Nephron progenitor cell (in vitro differentiated cells): ENCODE measurements around the gene CD300LF.
A peak's percentile ranks its signal among the peaks of the same experiment; 100 is the strongest.

ENCODE experiments used
- DNase-seq: peaks from one replicate; pipeline ENCODE4 v3.0.0; 2021
- H3K27ac Mint-ChIP-seq: 2 replicates; pipeline ENCODE4 v1.8.0; 2021; ENCODE audit warnings: mild to moderate bottlenecking, moderate library complexity, mixed read lengths
- H3K27me3 Mint-ChIP-seq: 2 replicates; pipeline ENCODE4 v1.8.0; 2021; ENCODE audit warnings: mild to moderate bottlenecking, low read depth, mixed read lengths; ENCODE audit not compliant: poor library complexity
- H3K36me3 Mint-ChIP-seq: 2 replicates; pipeline ENCODE4 v1.8.0; 2021; ENCODE audit warnings: low read depth, mixed read lengths
- H3K4me1 Mint-ChIP-seq: 2 replicates; pipeline ENCODE4 v1.8.0; 2021; ENCODE audit warnings: mixed read lengths
- H3K4me3 Mint-ChIP-seq: 2 replicates; pipeline ENCODE4 v1.8.0; 2021; ENCODE audit warnings: mild to moderate bottlenecking, moderate library complexity, mixed read lengths
- H3K9me3 Mint-ChIP-seq: 2 replicates; pipeline ENCODE4 v1.8.0; 2021; ENCODE audit warnings: mild to moderate bottlenecking, moderate library complexity, mixed read lengths
- TF ChIP-seq, protein P1 (sequence below): fragments of 200-600 bp; sonication (generic); IDR thresholded peaks from 2 replicates; pipeline ENCODE4 v1.5.0; 2021; ENCODE audit warnings: antibody characterized with exemption

Gene CD300LF

DNA sequence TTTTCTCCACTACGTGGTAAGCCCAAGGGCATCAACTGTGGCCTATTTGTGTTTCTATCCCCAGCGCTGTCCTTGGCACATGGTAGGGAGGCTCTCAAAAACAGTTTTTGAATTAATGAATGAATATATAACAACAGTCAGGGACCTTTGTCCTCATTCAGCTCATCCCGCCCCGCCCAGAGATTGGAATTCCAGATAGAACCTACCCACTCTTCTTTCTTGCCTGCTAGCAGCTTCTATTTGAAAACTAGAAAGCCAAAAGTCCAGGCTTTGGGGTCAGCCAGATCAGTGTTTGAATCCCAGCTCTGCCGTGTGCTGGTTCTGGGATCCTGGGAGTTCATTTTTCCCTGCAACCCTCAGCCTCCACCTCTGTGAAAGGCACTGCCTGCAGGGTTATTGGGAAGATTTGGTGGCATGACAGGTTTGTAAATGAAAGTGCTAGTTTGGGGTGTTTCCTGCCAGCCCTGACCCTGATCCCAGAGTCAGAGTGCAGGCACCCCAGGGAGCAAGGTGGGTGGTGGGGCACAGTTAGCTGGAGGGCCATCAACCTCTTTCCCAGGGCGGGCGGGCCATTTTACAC, 40.2 kb upstream of the CD300LF start:
- H3K9me3 Mint-ChIP-seq = no peaks in the 10 kb centered on the region
- no peak overlapping the region for H3K27ac Mint-ChIP-seq
- DNase-seq = no peak
- H3K27me3 Mint-ChIP-seq = peaks cover 3% of the 10 kb centered on the region
- peaks cover 10% of the 10 kb centered on the region for H3K36me3 Mint-ChIP-seq
- TF ChIP-seq, protein P1, sequence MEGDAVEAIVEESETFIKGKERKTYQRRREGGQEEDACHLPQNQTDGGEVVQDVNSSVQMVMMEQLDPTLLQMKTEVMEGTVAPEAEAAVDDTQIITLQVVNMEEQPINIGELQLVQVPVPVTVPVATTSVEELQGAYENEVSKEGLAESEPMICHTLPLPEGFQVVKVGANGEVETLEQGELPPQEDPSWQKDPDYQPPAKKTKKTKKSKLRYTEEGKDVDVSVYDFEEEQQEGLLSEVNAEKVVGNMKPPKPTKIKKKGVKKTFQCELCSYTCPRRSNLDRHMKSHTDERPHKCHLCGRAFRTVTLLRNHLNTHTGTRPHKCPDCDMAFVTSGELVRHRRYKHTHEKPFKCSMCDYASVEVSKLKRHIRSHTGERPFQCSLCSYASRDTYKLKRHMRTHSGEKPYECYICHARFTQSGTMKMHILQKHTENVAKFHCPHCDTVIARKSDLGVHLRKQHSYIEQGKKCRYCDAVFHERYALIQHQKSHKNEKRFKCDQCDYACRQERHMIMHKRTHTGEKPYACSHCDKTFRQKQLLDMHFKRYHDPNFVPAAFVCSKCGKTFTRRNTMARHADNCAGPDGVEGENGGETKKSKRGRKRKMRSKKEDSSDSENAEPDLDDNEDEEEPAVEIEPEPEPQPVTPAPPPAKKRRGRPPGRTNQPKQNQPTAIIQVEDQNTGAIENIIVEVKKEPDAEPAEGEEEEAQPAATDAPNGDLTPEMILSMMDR = no peak
- peak overlapping the region; percentile 34 for H3K4me3 Mint-ChIP-seq
- peaks cover 68% of the 10 kb centered on the region for H3K4me1 Mint-ChIP-seq

DNA sequence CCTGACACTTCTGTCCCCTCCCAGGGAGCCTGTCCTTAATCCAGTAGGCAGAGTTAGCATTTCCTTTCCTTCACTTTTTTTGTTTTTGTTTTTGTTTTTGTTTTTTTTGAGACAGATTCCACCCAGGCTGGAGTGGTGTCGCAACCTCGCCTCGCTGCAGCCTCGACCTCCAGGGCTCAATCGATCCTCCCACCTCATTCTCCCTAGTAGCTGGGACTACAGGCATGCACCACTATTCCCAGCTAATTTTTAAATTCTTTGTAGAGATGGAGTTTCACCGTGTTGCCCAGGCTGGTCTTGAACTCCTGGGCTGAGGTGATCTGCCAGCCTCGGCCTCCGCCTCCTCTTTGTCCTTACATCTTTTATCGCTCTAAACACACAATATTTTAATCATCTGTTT, 39.7 kb upstream of the CD300LF start:
- no peak for DNase-seq
- Mint-ChIP-seq H3K27ac (no peak overlapping the region), H3K9me3 (no peaks in the 10 kb centered on the region), H3K4me3 (peak overlapping the region; percentile 64), H3K27me3 (peaks cover 3% of the 10 kb centered on the region), H3K36me3 (peaks cover 10% of the 10 kb centered on the region), H3K4me1 (peaks cover 68% of the 10 kb centered on the region)
- TF ChIP-seq, protein P1 = no peak

DNA sequence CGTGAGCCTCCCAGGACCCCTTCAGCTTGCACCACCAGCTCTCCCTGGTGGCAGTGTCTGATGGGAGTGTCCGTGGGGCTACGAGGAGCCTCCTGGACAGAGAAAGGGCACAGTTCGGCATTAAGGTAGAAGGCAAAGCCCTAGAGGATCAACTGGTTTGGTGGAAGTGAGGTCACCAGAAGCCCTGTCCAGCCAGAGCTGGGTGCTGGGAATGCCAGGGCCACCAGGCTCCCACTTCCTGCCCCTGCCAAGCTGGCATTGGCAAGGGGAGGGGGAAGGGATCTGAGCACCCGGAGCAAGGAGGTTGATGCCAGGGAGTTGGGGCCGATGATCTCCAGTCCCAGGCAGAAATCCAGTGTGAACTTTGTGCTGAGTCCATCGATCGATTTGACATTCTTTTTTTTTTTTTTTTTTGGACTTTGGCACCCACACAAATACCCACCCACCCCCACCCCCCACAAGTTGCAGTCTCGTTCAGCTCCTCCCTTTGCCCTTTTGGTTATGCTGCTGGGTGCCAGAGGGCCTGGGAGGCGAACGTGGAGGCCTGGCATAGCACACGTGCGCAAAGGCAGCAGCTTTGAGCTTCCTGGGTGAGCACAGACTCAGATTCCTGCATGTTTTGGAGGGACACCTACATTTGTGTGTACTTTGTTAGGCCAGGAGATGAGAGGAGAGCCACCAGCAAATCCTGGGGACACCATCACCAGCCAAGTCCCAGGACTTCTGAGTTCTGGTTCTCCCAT, 37.8 kb upstream of the CD300LF start:
- H3K36me3 Mint-ChIP-seq = peaks cover 10% of the 10 kb centered on the region
- peaks cover 79% of the 10 kb centered on the region for H3K4me1 Mint-ChIP-seq
- no peaks in the 10 kb centered on the region for H3K9me3 Mint-ChIP-seq
- no peak for DNase-seq
- H3K4me3 Mint-ChIP-seq = peak overlapping the region; percentile 100
- peaks cover 3% of the 10 kb centered on the region for H3K27me3 Mint-ChIP-seq
- TF ChIP-seq, protein P1 = no peak
- H3K27ac Mint-ChIP-seq = no peak overlapping the region

DNA sequence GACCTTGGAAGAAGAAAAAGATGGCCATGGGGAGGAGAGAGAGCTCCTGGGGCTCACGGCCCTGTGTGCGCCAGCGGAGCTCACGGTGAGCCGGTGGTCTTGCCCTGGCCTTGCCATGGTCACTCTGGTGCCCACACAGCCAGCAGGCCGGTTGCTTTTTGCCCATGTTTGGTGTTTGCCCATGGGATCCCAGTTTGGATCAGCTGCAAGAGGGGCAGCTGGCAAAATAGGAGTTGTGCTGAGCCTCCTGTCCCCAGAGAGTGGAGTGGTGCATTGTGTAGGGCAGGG, 37.3 kb upstream of the CD300LF start:
- peaks cover 75% of the 10 kb centered on the region for H3K4me1 Mint-ChIP-seq
- TF ChIP-seq, protein P1 = no peak
- H3K27me3 Mint-ChIP-seq = peaks cover 3% of the 10 kb centered on the region
- no peaks in the 10 kb centered on the region for H3K9me3 Mint-ChIP-seq
- peak overlapping the region; percentile 97 for H3K27ac Mint-ChIP-seq
- peak overlapping the region; percentile 100 for H3K4me3 Mint-ChIP-seq
- H3K36me3 Mint-ChIP-seq = peaks cover 10% of the 10 kb centered on the region
- no peak for DNase-seq

DNA sequence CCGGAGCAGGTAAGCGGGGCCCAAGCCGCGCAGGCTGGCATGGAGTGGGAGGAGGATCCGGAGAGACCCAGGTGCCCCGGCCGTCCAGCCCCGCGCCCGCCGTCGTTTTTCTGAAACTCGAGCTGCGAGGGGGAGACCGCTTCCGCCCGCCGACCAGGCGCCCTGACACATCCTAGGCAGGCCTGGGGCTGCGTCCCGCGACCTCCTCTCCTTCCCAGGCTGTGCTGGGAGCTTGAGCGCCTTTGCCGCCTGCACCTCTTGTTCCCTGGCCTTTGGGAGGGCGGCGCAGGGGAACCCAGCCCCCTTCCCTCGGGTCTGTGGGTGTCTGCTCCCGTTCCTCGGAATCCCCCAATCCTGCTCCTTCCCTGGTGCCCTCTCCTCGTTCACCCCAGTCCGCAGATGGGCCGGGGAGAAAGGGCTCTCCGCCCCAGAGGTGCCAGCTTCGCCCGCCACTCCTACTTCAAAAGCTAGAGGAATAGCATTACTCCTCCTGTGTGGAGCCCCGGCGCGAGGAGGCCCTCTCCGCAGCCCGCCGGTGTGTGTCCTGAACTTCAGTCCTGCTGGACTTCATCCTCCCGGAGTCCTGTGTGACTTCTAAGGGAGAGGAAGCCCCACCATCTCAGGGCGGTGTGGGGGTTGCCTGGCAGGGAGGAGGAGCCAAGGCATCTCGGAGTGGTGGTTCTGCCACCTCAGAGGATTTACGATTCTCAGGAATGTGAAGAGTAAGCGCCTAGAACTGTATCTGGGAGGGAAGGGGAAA, 36.7 kb upstream of the CD300LF start:
- H3K27me3 Mint-ChIP-seq = peaks cover 3% of the 10 kb centered on the region
- TF ChIP-seq, protein P1 = no peak
- peak overlapping the region; percentile 97 for H3K27ac Mint-ChIP-seq
- peaks cover 10% of the 10 kb centered on the region for H3K36me3 Mint-ChIP-seq
- no peaks in the 10 kb centered on the region for H3K9me3 Mint-ChIP-seq
- peaks cover 77% of the 10 kb centered on the region for H3K4me1 Mint-ChIP-seq
- DNase-seq = peak; percentile 69
- peak overlapping the region; percentile 100 for H3K4me3 Mint-ChIP-seq
